ENCODE data around the gene FAM193A. TPM values are rescaled to one million over a fixed set of nuclear protein-coding genes. Genes with fewer than 3 reads are reported as not detected.
"Not testable (repeated sequence)": the region's sequence is repeated elsewhere in the genome, so short reads cannot be mapped to it uniquely, and the experiment has no call there.

The FAM193A gene
- total RNA-seq, 1 experiment from 2014 or later = 11.1 TPM

GRCh38 chr4:2574863-2575262 lies 38.4 kb downstream of the FAM193A start:
- DNase-seq (ENCODE audit: low read depth) = no peak

- DNase-seq (ENCODE audit: low read depth) = no peak
Measured at GRCh38 chr4:2576290-2576689, 39.8 kb downstream of the FAM193A start.

- no peak for DNase-seq (ENCODE audit: low read depth)
Measured at GRCh38 chr4:2578106-2578505, 41.7 kb downstream of the FAM193A start.

- no peak for DNase-seq (ENCODE audit: low read depth)
Measured at GRCh38 chr4:2579910-2580309, 43.5 kb downstream of the FAM193A start.

GRCh38 chr4:2583092-2583491 lies 46.6 kb downstream of the FAM193A start:
- no peak for DNase-seq (ENCODE audit: low read depth)

GRCh38 chr4:2583517-2583916 lies 47.1 kb downstream of the FAM193A start:
- DNase-seq (ENCODE audit: low read depth) = no peak

GRCh38 chr4:2586502-2586901 lies 50.1 kb downstream of the FAM193A start:
- DNase-seq (ENCODE audit: low read depth) = no peak

GRCh38 chr4:2587213-2587823 lies 50.9 kb downstream of the FAM193A start:
- DNase-seq (ENCODE audit: low read depth) = no peak

GRCh38 chr4:2588259-2588658 lies 51.8 kb downstream of the FAM193A start:
- no peak for DNase-seq (ENCODE audit: low read depth)

GRCh38 chr4:2591189-2591588 lies 54.7 kb downstream of the FAM193A start:
- DNase-seq (ENCODE audit: low read depth) = no peak

GRCh38 chr4:2592014-2592413 lies 55.6 kb downstream of the FAM193A start:
- not testable (repeated sequence) for DNase-seq (ENCODE audit: low read depth)

- no peak for DNase-seq (ENCODE audit: low read depth)
Measured at GRCh38 chr4:2592572-2592971, 56.1 kb downstream of the FAM193A start.

GRCh38 chr4:2593003-2593402 lies 56.6 kb downstream of the FAM193A start:
- no peak for DNase-seq (ENCODE audit: low read depth)

GRCh38 chr4:2595436-2595835 lies 59.0 kb downstream of the FAM193A start:
- DNase-seq (ENCODE audit: low read depth) = no peak

- DNase-seq (ENCODE audit: low read depth) = no peak
Measured at GRCh38 chr4:2595952-2596552, 59.6 kb downstream of the FAM193A start.

GRCh38 chr4:2596611-2597010 lies 60.2 kb downstream of the FAM193A start:
- DNase-seq (ENCODE audit: low read depth) = no peak

GRCh38 chr4:2598511-2599303 lies 62.3 kb downstream of the FAM193A start:
- no peak for DNase-seq (ENCODE audit: low read depth)

- DNase-seq (ENCODE audit: low read depth) = no peak
Measured at GRCh38 chr4:2599304-2599654, 62.8 kb downstream of the FAM193A start.

GRCh38 chr4:2600878-2601277 lies 64.4 kb downstream of the FAM193A start:
- no peak for DNase-seq (ENCODE audit: low read depth)

GRCh38 chr4:2604614-2605013 lies 68.2 kb downstream of the FAM193A start:
- no peak for DNase-seq (ENCODE audit: low read depth)

GRCh38 chr4:2606960-2607506 lies 70.6 kb downstream of the FAM193A start:
- DNase-seq (ENCODE audit: low read depth) = no peak

GRCh38 chr4:2607822-2608221 lies 71.4 kb downstream of the FAM193A start:
- no peak for DNase-seq (ENCODE audit: low read depth)

- no peak for DNase-seq (ENCODE audit: low read depth)
Measured at GRCh38 chr4:2608291-2608690, 71.8 kb downstream of the FAM193A start.
